Measurements from ENCODE around the gene SIX4. TPM values are rescaled to one million over a fixed set of nuclear protein-coding genes. Genes with fewer than 3 reads are reported as not detected.

The SIX4 gene
- total RNA-seq: 6.3 and 16.6 TPM in 2 replicates

DNA sequence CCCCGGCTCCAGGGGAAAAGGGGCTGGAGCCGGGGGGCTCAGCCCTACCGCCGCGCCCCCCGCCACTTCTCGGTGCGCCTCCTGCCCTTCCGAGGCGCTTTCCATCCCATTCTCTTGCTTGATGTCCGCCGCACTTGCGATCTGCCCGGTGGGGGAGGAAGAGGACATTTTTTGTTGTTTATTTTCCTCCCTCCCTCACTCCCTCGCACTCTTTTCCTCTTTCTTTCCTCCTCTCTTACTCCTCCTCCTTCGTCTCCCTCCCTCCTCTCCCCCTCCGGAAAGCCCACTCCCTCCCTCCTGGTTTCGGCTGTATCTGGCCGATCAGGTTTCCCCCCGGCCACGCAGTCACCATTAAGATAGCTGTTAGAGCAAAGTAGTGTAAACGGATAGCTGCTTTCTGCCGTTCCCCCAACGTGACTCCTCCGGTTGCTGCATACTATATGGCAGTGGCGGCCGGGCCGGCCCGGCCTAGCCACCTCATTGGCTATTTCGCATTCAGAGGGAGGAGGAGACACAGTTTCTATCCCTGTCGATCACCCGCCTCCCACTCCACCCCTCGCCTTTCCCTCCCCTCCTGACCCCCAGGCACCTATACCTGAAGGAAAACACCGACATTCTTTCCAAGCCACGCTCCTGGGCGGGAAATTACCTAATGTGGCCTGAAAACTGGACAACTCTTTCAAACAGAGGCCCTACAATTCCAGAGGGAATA, at the start of gene SIX4:
Gene SIX4 (minus strand): TSS at position 445 of the 712 bp plus-strand sequence. CDS start 277 bp downstream, at position 168.

DNA sequence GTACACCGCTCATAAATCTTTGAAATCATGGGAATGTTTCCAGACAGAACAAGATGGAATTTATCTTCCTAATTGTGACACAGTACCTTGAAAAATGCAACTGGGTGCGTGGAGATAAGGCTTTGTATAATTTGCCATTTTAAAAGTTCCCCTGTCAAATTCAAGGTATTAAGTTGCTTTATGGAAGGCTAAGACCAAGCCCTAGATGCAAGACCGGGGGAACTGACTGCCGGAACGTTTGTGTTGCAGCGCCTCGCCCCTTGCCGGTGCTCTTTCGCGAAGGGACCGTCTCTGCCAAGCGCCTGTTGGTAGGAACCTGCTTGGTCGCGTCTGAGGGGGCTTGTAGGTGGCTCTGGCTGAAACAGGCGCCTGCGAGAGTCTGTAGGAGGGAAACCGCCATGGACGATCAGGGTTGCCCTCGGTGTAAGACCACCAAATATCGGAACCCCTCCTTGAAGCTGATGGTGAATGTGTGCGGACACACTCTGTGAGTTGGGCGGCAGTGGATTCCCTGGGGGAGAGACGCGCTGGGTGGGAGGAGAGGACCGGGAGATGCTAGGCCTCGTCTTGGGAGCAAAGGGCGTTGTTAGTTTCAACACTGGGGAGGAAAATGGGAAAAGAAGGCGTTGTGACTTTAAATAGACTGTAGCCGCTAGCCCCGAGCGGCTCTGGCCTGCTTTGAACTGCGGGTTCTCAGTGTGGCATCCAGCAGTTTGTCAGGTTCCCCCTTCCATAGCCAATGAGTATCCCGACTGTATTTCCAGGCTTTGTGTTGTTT, 10.5 kb upstream of the SIX4 start, which contains the start of gene MNAT1:
Gene MNAT1 (plus strand): TSS at position 297 of the 778 bp plus-strand sequence. CDS start 102 bp downstream, at position 399.

Other genes starting within 250 kb of the SIX4 start
- gene C14orf39, start 238.3 kb downstream of the SIX4 start, total RNA-seq: not detected in 2 replicates
- gene SIX6, start 215.2 kb downstream of the SIX4 start, total RNA-seq: not detected in 2 replicates
- 0.57 TPM in 1 of 2 replicates, not detected in the other for gene SIX1, start 74.9 kb downstream of the SIX4 start, total RNA-seq
- 39.6 and 51.4 TPM in 2 replicates for gene MNAT1, start 10.4 kb upstream of the SIX4 start, total RNA-seq